ENCODE data around the gene SLC4A5. TPM values are rescaled to one million over a fixed set of nuclear protein-coding genes. Genes with fewer than 3 reads are reported as not detected.

Gene SLC4A5
- total RNA-seq, 4 donors from 2014 or later, result 18.3 to 94.5 (median 59.8) TPM

GRCh38 chr2:74212702-74213410, 130.4 kb downstream of the SLC4A5 start:
- WGBS, 2 donors, result 86 to 92% methylated on average over 3 of the region's 3 CpGs
- intact Hi-C loops (cut with DNase I), result no loop called here

DNA sequence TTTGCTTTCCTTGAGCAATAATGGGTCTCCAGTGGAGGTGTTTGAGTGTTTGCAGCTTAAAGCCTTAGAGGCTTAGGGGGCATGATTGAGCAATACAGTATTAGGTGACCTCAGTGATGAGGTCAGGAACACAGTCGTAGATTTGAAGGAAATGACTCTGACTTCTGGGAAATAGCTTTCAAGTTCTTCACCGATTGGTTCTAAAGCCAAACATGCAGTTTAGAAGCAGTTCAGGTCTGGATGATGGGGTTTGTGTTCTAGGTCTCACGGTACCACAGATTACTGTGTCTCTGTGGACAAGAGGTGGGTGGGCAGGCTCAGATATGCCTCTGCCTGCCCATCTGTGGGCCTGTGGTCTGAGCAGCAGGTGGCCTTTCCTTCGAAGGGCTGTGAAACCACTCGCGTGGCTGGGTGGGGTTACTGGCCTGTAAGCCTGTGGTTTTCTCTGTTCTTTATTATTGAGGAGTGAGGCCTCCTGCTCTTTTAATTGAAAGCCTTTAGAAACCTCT, 137.0 kb downstream of the SLC4A5 start:
- 70 to 74% methylated on average over 5 to 6 of the region's 6 CpGs for WGBS, 2 donors
- intact Hi-C loops (cut with DNase I), result no loop called here
- Histone ChIP-seq H3K36me3 (no peaks in the 10 kb centered on the region), H3K4me1 (peaks cover 0 to 14% of the 10 kb centered on the region in 2 donors), H3K27ac (peak overlapping the region in 1 of 3 donors; percentile 49), H3K9me3 (no peaks in the 10 kb centered on the region), H3K4me3 (replicated peaks in 1 of 3) (no peak overlapping the region), H3K27me3 (no peaks in the 10 kb centered on the region)
- DNase-seq, result no peak
- no peak for TF ChIP-seq POLR2A (IDR thresholded peaks at IDR 0.05)
- TF ChIP-seq, protein P1, sequence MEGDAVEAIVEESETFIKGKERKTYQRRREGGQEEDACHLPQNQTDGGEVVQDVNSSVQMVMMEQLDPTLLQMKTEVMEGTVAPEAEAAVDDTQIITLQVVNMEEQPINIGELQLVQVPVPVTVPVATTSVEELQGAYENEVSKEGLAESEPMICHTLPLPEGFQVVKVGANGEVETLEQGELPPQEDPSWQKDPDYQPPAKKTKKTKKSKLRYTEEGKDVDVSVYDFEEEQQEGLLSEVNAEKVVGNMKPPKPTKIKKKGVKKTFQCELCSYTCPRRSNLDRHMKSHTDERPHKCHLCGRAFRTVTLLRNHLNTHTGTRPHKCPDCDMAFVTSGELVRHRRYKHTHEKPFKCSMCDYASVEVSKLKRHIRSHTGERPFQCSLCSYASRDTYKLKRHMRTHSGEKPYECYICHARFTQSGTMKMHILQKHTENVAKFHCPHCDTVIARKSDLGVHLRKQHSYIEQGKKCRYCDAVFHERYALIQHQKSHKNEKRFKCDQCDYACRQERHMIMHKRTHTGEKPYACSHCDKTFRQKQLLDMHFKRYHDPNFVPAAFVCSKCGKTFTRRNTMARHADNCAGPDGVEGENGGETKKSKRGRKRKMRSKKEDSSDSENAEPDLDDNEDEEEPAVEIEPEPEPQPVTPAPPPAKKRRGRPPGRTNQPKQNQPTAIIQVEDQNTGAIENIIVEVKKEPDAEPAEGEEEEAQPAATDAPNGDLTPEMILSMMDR (IDR thresholded peaks at IDR 0.05), result no peak

More at GRCh38 chr2:74212702-74213410, 130.4 kb downstream of the SLC4A5 start:
- DNase-seq, result no peak
- Histone ChIP-seq H3K36me3 (no peaks in the 10 kb centered on the region), H3K4me1 (no peaks in the 10 kb centered on the region), H3K27me3 (no peaks in the 10 kb centered on the region), H3K4me3 (replicated peaks in 1 of 3) (no peak overlapping the region), H3K9me3 (no peaks in the 10 kb centered on the region), H3K27ac (no peak overlapping the region)
- TF ChIP-seq POLR2A (IDR thresholded peaks at IDR 0.05), result no peak
- TF ChIP-seq, protein P1 (IDR thresholded peaks at IDR 0.05), result no peak

- no peak overlapping the region for H3K27ac ChIP-seq
- no peaks in the 10 kb centered on the region for H3K27me3 ChIP-seq
- TF ChIP-seq POLR2A (IDR thresholded peaks at IDR 0.05), result no peak
- TF ChIP-seq, protein P1 (IDR thresholded peaks at IDR 0.05), result no peak
- H3K9me3 ChIP-seq, result no peaks in the 10 kb centered on the region
- H3K4me3 ChIP-seq (replicated peaks in 1 of 3), result no peak overlapping the region
- WGBS, 2 donors, result 75 to 83% methylated on average over 6 of the region's 6 CpGs
- DNase-seq, result no peak
- no peaks in the 10 kb centered on the region for H3K36me3 ChIP-seq
- peaks cover 0 to 14% of the 10 kb centered on the region in 2 donors for H3K4me1 ChIP-seq
- intact Hi-C loops (cut with DNase I), result no loop called here
Measured at GRCh38 chr2:74205596-74205995, 137.6 kb downstream of the SLC4A5 start.

GRCh38 chr2:74205113-74205512, 138.1 kb downstream of the SLC4A5 start:
- no peaks in the 10 kb centered on the region for H3K36me3 ChIP-seq
- H3K9me3 ChIP-seq, result no peaks in the 10 kb centered on the region
- H3K4me3 ChIP-seq (replicated peaks in 1 of 3), result no peak overlapping the region
- H3K27ac ChIP-seq, result peak overlapping the region in 1 of 3 donors; percentile 0
- WGBS, 2 donors, result 86 to 95% methylated on average over 5 of the region's 5 CpGs
- intact Hi-C loops (cut with DNase I), result no loop called here
- H3K27me3 ChIP-seq, result no peaks in the 10 kb centered on the region
- DNase-seq, result no peak
- TF ChIP-seq, protein P1 (IDR thresholded peaks at IDR 0.05), result no peak
- TF ChIP-seq POLR2A (IDR thresholded peaks at IDR 0.05), result no peak
- peaks cover 0 to 14% of the 10 kb centered on the region in 2 donors for H3K4me1 ChIP-seq

DNA sequence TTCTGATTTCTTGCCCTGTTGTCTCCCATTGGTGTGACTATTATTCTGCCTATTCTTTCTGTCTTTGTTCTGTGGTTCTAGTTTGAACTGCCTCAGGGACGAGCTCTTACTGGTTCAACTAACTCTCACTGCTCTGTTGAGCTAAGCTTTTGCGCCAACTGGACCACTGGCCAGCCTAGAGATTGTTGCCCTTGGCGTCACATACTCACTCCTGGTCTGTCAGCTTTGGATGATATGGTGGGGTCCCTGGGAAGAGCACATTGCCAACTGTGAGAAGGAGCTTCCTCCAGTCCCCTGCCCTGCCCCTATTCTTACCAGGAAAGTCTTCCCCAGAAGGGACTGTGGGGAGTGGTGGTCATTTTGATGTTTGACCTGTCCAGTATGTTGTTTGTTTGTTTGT, 138.8 kb downstream of the SLC4A5 start:
- H3K36me3 ChIP-seq, result no peaks in the 10 kb centered on the region
- no peak overlapping the region for H3K4me3 ChIP-seq (replicated peaks in 1 of 3)
- H3K9me3 ChIP-seq, result no peaks in the 10 kb centered on the region
- intact Hi-C loops (cut with DNase I), result no loop called here
- H3K27me3 ChIP-seq, result no peaks in the 10 kb centered on the region
- no peak overlapping the region for H3K27ac ChIP-seq
- no peak for DNase-seq
- TF ChIP-seq, protein P1 (IDR thresholded peaks at IDR 0.05), result no peak
- TF ChIP-seq POLR2A (IDR thresholded peaks at IDR 0.05), result no peak
- H3K4me1 ChIP-seq, result peaks cover 0 to 14% of the 10 kb centered on the region in 2 donors
- WGBS, 2 donors, result 98% methylated on average over 3 of the region's 3 CpGs

Measured in thyroid gland (tissue), 4 donors.